Lung (tissue), 12 donors: Measurements from ENCODE around the gene ENPP5. TPM values are rescaled to one million over a fixed set of nuclear protein-coding genes. Genes with fewer than 3 reads are reported as not detected.
"Not testable (repeated sequence)": the region's sequence is repeated elsewhere in the genome, so short reads cannot be mapped to it uniquely, and the experiment has no call there.

Experiments
- ATAC-seq: fragments of 200-7000 bp; cut with Tn5 transposase; one replicate; pipeline ENCODE4 v1.9.1; 2020; ENCODE audit warnings: moderate number of reproducible peaks; ENCODE audit not compliant: insufficient read depth, low FRiP score
- DNase-seq, 3 donors: peaks; one replicate each; pipeline ENCODE4 v3.0.0-alpha.2; 2013 to 2017
- H3K27ac ChIP-seq, 2 donors: one replicate each; pipeline ENCODE4 v1.5.1; 2013; ENCODE audit warnings: mild to moderate bottlenecking in 2 of 2, moderate library complexity in 2 of 2, control low read depth in 1 of 2, inconsistent platforms in 1 of 2, low read depth in 1 of 2, low read length in 1 of 2
- H3K27me3 ChIP-seq, 3 donors: one replicate each; pipeline ENCODE4 v1.5.1; 2013; ENCODE audit warnings: low read length in 2 of 3; ENCODE audit not compliant: control insufficient read depth in 3 of 3, insufficient read depth in 3 of 3
- H3K36me3 ChIP-seq, 4 donors: one replicate each; pipeline ENCODE4 v1.5.1; 2013; ENCODE audit warnings: low read length in 4 of 4, mild to moderate bottlenecking in 1 of 4, moderate library complexity in 1 of 4; ENCODE audit not compliant: control insufficient read depth in 4 of 4, insufficient read depth in 4 of 4
- H3K4me1 ChIP-seq, 5 donors: one replicate each; pipeline ENCODE4 v1.5.1; 2013; ENCODE audit warnings: low read length in 5 of 5, mild to moderate bottlenecking in 2 of 5, moderate library complexity in 1 of 5; ENCODE audit not compliant: control insufficient read depth in 5 of 5, insufficient read depth in 5 of 5
- H3K4me3 ChIP-seq: one replicate; pipeline ENCODE4 v1.5.1; 2013; ENCODE audit warnings: mild to moderate bottlenecking, control low read depth, moderate library complexity
- H3K9ac ChIP-seq, 2 donors: one replicate each; pipeline ENCODE4 v1.5.1; 2013; ENCODE audit warnings: low read length in 2 of 2, control low read depth in 1 of 2; ENCODE audit not compliant: insufficient read depth in 1 of 2
- H3K9me3 ChIP-seq, 4 donors: one replicate each; pipeline ENCODE4 v1.5.1; 2013; ENCODE audit warnings: low read length in 3 of 4, mild to moderate bottlenecking in 1 of 4, moderate library complexity in 1 of 4; ENCODE audit not compliant: control insufficient read depth in 4 of 4, insufficient read depth in 3 of 4
- WGBS, 2 donors: extraction: QIAGEN DNeasy Blood & Tissue Kit; methylation state at CpG; one replicate each; pipeline ENCODE4 v1.1.7; 2013; 5-methylcytosine and 5-hydroxymethylcytosine counted together
- polyA plus RNA-seq, 2 donors: library from polyadenylated mRNA; stranded (reverse); fragments of 200-250 nt; gene quantifications; one replicate each; pipeline ENCODE4 v1.2.1, GENCODE V29; 2013
- total RNA-seq, 2 donors: library from RNA; depleted of rRNA in 1 of 2; stranded (reverse); fragments of >200 nt in 1 of 2; gene quantifications; one replicate each; pipeline ENCODE4 v1.2.1, GENCODE V29; 2014 to 2021
- TF ChIP-seq, protein P1 (sequence below): IDR thresholded peaks from 2 replicates; pipeline ENCODE4 v1.5.1; 2012; ENCODE audit warnings: mild to moderate bottlenecking; ENCODE audit errors: control extremely low read depth, extremely low read depth
- donor health status: control.
- donor health status: control.
- donor health status: Bipolar disorder and iron deficiency.
- donor health status: healthy.
- donor health status: DM: yes; HTN: yes; CAD: no.

Gene ENPP5
- total and polyA plus RNA-seq, 4 donors: 5.0 to 19.2 (median 8.4) TPM

DNA sequence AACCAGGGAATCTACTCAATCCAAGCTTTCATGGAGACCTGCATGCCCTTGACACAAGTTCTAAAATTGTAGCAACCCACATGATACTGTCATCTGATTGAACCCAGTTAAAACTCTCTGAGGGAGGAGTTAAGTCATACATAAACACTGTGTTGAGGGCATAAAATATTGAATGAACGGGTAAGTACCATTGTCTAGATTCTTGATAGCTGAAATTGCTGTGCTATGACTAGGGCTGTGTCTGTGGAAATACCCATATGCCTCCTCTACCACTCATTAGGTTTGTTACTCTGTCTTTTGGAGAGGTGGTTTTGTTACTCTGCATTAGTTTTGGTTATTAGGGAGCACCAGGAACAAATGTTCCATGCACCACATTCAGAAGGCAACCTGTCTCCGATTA lies 33.4 kb downstream of the ENPP5 start:
- TF ChIP-seq, protein P1, sequence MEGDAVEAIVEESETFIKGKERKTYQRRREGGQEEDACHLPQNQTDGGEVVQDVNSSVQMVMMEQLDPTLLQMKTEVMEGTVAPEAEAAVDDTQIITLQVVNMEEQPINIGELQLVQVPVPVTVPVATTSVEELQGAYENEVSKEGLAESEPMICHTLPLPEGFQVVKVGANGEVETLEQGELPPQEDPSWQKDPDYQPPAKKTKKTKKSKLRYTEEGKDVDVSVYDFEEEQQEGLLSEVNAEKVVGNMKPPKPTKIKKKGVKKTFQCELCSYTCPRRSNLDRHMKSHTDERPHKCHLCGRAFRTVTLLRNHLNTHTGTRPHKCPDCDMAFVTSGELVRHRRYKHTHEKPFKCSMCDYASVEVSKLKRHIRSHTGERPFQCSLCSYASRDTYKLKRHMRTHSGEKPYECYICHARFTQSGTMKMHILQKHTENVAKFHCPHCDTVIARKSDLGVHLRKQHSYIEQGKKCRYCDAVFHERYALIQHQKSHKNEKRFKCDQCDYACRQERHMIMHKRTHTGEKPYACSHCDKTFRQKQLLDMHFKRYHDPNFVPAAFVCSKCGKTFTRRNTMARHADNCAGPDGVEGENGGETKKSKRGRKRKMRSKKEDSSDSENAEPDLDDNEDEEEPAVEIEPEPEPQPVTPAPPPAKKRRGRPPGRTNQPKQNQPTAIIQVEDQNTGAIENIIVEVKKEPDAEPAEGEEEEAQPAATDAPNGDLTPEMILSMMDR: no peak
- ATAC-seq (no peak), DNase-seq (no peak)
- Histone ChIP-seq H3K27me3 (peaks cover 0 to 2% (median 0%) of the 10 kb centered on the region in 3 donors), H3K4me1 (peaks cover 0 to 21% (median 0%) of the 10 kb centered on the region in 5 donors), H3K9ac (no peak overlapping the region), H3K9me3 (no peaks in the 10 kb centered on the region), H3K36me3 (no peaks in the 10 kb centered on the region), H3K4me3 (no peak overlapping the region), H3K27ac (no peak overlapping the region)
- WGBS, 2 donors: 88 to 97% methylated on average over 2 of the region's 2 CpGs

DNA sequence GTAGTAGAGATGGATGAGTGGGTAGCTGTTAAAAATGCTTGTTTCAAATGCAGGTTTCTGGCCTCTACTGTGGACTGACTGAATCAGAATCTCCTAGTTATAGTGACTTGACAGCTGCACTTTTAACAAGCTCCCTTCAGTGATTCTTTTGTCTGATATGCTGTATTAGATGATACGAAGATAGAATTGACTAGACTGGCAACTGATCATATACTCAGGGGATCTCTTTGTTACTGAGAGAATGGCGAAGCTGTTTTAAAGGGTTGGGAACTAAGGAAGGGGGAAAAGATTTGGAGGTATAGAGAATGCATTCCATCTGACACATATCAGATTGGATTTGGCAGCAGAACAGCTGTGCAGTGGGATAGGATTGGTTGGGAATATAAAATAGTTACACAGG lies 33.9 kb downstream of the ENPP5 start:
- H3K27ac ChIP-seq: no peak overlapping the region
- TF ChIP-seq, protein P1: no peak
- no peaks in the 10 kb centered on the region for H3K36me3 ChIP-seq
- peaks cover 0 to 2% (median 0%) of the 10 kb centered on the region in 3 donors for H3K27me3 ChIP-seq
- H3K4me1 ChIP-seq: peaks cover 0 to 21% (median 0%) of the 10 kb centered on the region in 5 donors
- DNase-seq (no peak), ATAC-seq (no peak)
- H3K9me3 ChIP-seq: no peaks in the 10 kb centered on the region
- H3K4me3 ChIP-seq: no peak overlapping the region
- 90 to 95% methylated on average over 2 of the region's 2 CpGs for WGBS, 2 donors
- H3K9ac ChIP-seq: no peak overlapping the region

DNA sequence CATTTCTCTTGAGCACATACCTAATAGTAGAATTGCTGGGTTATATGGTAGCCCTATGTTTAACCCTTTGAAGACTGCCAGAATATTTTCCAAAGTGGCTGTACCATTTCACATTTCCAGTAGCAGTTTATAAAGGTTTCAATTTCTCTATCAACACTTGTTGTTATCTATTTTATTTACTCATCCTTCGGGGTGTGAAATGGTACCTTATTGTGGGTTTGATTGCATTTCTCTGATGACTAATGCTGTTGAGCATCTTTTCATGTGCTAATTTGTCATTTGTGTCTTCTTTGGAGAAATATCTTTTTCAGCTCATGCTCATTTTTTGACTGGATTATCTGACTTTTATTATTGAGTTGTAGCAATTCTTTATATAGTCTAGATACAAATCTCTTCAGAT lies 35.6 kb downstream of the ENPP5 start:
- 75 to 82% methylated on average over 1 of the region's 1 CpG for WGBS, 2 donors
- DNase-seq (no peak), ATAC-seq (no peak)
- TF ChIP-seq, protein P1: no peak
- Histone ChIP-seq H3K27ac (no peak overlapping the region), H3K27me3 (peaks cover 0 to 2% (median 0%) of the 10 kb centered on the region in 3 donors), H3K4me3 (no peak overlapping the region), H3K4me1 (peaks cover 0 to 24% (median 0%) of the 10 kb centered on the region in 5 donors), H3K36me3 (no peaks in the 10 kb centered on the region), H3K9ac (no peak overlapping the region), H3K9me3 (no peaks in the 10 kb centered on the region)

DNA sequence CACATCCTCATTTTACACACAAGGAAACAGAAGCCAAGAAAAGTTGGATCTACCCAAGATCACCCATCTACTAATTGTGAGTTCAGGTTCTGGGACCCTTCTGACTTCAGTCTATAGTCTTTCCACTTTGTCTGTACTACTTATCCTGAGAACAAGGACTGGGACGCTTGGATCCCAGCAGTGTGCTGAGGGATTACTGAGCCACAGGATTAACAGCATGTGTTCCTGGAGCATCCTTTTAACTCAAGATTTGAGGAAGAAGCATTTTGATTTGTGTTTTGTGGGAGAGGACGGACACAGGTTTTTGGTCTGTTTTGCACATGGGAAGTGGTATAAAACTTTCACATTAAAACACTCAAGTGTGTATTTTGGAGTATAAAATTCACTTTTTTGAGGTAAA lies 36.6 kb downstream of the ENPP5 start:
- H3K4me3 ChIP-seq: no peak overlapping the region
- no peak for ATAC-seq
- TF ChIP-seq, protein P1: no peak

DNA sequence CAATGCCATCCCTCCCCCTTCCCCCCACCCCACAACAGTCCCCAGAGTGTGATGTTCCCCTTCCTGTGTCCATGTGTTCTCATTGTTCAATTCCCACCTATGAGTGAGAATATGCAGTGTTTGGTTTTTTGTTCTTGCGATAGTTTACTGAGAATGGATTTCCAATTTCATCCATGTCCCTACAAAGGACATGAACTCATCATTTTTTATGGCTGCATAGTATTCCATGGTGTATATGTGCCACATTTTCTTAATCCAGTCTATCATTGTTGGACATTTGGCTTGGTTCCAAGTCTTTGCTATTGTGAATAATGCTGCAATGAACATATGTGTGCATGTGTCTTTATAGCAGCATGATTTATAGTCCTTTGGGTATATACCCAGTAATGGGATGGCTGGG lies 39.5 kb downstream of the ENPP5 start:
- not testable (repeated sequence) for H3K36me3 ChIP-seq, H3K9ac ChIP-seq, H3K9me3 ChIP-seq, ATAC-seq, H3K4me3 ChIP-seq, DNase-seq, H3K27ac ChIP-seq, H3K4me1 ChIP-seq
- H3K27me3 ChIP-seq: peaks cover 0 to 28% (median 10%) of the 10 kb centered on the region in 3 donors
- 96 to 100% methylated on average over 1 of the region's 1 CpG for WGBS, 2 donors

More for the DNA sequence above, 36.6 kb downstream of the ENPP5 start:
- H3K9me3 ChIP-seq: no peaks in the 10 kb centered on the region
- 80 to 81% methylated on average over 2 of the region's 2 CpGs for WGBS, 2 donors
- peak overlapping the region in 1 of 2 donors; percentile 12 for H3K27ac ChIP-seq
- peaks cover 0 to 7% (median 4%) of the 10 kb centered on the region in 3 donors for H3K27me3 ChIP-seq
- H3K4me1 ChIP-seq: peaks cover 0 to 22% (median 2%) of the 10 kb centered on the region in 5 donors
- no peaks in the 10 kb centered on the region for H3K36me3 ChIP-seq
- H3K9ac ChIP-seq: no peak overlapping the region
- no peak for DNase-seq
